HG02759 (cell line): ENCODE measurements around the gene BARHL1.

ENCODE experiments used
- ATAC-seq: cut with Tn5 transposase; IDR thresholded peaks from one replicate; pipeline ENCODE4 v1.9.1; 2021; ENCODE audit warnings: mild to moderate bottlenecking, moderate library complexity; ENCODE audit not compliant: unreplicated experiment

BARHL1 gene

DNA sequence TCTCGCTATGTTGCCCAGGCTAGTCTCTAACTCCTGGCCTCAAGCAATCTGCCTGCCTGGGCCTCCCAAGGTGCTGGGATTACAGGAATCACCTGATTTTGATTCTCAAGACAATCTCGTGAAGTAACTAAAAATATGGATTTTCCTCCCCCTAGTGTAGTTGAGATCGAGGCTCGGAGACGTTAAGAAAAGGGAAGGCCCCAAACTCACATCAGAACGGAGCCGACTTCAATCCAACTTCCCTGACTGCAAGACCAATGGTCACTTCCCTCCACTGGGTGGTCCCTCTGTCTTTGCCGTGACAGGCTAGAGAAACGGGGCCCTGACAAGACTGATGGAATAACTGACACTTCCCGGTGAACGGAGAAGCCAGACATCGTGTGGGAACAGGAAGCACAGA is 28.3 kb downstream of the BARHL1 start:
- no peak for ATAC-seq

DNA sequence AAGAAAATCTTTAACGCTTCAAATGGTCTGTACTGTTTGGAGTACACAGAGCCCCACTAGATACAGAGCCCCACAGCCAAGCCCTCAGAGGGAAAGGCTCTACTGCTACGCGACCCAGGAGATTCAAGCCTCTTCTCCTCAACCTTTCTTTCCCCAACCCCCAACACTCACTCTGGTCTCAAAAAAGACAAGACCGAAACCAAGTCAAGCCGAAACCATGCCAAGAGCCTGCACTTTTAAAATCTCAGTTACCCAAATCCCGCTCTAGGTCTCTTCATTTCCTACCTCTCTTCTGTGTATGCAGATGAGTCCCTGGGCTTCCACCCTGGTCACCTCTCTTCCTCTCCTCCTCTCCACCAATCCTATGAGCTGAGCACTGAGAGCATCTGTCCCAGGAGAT is 31.9 kb downstream of the BARHL1 start:
- ATAC-seq, result no peak

DNA sequence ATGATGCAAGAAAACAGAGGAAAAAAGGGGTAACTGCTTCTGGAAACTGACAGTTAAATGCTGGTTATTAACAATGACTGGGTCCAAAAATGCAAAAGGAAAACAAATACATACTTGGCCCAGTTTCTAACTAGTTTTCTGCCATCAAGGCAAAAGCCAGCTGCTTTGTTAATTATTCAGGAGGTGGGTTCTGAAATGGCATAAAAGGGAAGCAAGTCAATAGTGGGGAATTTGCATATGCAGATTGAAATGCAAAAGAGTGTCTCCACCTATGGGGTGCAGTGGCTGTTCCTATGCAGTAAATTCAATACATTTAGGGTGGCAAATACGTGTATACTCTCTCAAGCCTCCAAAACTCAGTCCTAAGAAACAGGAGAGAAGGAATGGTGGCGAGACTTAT is 33.4 kb downstream of the BARHL1 start:
- ATAC-seq, result no peak

DNA sequence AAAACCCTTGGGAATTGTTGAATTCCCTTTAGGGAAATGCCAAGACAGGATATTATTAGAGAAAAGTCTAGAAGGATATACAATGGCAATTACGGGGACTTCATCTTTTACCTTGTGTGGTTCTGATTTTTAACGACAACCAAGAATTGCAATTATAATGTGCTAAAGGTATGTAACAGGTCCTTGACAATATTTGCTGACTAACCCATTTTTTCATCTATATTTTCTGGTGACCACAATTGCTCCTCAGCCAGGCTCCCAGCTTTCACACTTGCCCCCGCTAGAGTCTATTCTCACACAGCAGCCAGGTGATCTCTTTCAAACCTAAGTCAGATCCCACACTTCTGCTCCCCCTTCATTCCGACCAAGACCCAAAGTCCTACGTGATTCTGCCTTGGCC is 34.3 kb downstream of the BARHL1 start:
- ATAC-seq, result no peak

DNA sequence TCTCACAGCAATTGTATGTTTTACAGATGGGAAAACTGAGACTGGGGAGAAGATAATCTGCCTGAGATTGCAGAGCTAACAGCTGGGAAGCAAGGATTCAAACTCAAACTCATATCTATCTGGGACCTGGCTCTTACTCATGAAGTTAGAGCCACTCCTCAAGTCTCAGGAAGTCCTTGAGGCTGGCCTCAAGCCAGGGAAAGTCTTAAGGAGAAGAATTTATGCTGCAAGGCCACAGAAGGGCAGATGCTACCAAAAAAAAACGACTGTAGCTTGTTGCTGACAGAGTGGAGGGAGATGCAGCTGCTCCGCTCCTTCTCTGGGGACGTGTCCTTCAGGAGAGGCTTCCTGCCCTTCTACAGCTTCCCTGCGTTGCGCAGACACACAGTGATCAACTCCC is 39.8 kb downstream of the BARHL1 start:
- ATAC-seq, result no peak

DNA sequence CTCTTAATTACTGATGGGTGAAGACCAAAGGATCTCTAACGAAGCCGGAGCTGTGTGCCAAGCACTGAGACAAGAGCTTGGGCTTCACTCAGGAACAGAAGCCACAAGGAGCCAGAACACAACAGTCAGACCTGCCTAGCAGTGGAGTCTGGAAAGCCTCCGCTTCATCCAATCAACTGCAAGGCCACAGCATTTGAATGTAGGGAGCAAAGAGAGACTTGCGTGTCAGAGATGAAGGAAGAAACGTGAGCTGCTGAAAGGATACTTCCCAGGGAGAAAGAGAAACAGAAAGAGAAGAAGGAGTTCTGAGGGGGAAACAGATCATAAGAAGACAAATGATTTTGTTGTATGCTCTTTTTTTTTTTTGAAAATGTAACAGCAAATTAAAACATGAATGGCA is 43.9 kb downstream of the BARHL1 start:
- no peak for ATAC-seq

DNA sequence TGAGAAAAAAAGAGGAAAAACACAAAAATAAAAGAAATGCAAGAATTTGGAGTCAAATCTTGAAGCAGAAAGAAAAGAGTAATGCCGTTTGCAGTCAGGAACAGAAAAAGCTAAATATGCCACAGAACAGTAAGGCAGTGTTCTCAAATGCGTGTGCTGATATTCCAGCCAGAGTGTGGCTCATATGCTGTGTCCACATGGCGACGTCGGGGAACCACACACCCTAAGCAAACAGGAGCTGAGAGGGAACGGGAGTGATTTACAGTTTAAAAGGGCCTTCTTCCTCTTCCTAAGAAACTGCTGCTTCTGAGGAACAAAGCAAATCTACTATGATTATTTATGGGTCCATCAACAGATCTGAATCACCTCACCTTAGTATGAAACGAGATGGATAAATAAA is 44.7 kb downstream of the BARHL1 start:
- ATAC-seq, result no peak

DNA sequence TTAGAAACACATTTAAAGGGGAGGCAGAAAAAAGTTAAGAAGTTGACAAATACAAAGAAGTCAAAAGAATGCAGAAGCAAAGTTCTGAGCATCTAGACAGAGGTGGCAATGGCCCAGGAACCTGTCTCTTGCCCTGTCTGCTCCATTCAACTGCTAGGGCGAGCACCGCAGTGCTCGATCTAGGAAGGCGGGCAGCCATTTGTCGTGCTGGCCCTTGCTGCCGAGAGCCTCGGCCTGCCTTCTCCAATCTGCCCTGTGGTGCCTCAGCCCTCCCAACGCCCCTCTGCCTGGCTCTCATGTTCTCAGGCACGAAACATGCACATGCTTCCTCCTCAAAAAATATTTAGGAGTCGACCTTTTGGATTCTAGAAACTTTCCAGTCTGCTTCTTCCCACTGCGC is 45.2 kb downstream of the BARHL1 start:
- ATAC-seq, result no peak

DNA sequence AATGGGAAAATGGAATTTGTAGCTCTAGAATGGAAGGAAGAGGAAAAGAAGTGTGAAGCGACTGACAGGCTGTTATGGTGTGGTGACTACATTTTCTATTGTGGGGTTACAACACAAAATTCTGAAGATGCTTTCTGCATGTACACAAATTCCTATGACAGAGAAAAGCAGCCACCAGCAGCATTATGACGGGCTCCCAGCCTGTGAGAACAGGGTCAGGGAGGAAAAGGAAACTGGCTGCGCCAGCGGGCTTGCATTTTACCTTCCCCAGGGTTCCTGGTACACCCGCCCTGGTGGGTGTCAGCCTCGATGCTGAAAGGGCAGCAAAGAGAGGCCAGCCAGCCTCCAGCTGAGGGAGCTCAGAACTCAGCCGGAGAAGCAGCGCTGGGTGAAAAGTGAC is 46.3 kb downstream of the BARHL1 start:
- no peak for ATAC-seq

DNA sequence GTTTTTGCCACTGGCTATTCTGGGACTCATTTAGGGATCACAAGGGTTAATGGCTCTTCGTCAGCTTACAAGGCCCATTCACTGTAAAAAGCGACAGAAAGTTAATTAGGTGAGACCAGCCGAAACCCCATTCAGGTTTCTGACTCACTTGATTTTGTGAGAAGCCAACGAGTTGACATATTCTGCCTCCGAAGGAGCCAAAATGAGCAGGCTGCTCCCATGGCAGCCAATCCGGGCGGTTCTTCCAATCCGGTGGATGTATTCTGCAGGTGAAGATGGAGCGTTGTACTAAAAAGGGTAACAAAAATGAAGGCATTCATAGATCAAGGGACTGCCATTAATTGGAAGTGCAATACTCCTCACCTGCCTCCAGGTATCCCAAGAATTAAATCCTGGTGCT is 47.7 kb downstream of the BARHL1 start:
- no peak for ATAC-seq

DNA sequence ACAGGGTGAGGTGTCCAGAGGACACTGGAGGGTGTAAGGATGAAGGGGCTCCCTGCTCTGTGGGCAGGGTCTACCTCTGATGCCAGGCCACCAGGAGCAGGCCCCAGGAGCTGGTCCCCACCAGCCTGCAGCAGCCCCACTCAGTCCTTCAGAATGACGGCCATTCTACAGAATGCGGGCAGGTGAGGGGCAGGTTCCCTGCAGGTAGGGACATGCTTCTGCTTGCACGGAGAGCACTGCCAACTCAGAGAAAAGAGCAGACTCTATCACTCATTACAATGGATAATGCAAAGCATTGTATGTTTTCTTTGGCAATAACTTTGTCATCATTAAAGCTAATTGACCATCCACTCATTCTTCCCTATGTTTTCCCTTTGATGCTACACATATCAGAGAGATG is 48.4 kb downstream of the BARHL1 start:
- ATAC-seq, result no peak

DNA sequence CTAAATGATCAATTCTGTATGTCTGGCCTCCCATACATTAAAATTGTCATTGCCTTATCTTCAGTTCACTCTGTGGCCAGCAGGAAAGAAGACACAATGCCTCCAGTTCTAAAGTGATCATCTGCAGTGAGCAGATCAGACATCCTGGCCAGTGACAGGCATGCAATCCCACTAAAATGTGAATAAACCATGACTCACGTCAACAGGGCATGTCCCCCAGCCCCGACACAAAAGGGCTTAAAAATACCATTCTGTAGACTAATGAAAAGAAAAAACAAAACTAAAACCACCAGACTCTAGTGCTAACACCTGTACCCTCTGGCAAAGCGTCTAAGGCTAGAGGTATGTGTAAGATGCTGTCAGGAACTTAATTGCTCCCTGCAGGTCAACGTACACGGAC is 48.9 kb downstream of the BARHL1 start:
- no peak for ATAC-seq

DNA sequence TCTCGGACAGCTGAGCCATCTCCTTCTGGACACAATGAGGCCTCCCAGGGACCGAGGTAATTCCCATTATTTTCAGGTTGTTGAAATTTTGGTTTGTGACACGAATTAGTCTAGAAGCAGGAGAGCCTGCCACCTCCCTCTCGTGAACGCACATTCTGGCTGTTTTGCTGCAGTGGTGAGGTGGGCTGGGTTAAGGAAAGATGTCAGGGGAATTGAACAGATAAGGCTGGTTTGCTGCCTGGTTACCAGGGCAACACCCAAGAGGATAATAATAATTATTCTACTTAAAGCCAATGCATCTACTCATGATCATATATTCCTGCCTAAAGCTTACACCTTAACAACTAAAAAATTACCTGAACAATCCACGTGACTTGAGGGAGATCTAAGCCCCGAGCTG is 49.3 kb downstream of the BARHL1 start:
- no peak for ATAC-seq

DNA sequence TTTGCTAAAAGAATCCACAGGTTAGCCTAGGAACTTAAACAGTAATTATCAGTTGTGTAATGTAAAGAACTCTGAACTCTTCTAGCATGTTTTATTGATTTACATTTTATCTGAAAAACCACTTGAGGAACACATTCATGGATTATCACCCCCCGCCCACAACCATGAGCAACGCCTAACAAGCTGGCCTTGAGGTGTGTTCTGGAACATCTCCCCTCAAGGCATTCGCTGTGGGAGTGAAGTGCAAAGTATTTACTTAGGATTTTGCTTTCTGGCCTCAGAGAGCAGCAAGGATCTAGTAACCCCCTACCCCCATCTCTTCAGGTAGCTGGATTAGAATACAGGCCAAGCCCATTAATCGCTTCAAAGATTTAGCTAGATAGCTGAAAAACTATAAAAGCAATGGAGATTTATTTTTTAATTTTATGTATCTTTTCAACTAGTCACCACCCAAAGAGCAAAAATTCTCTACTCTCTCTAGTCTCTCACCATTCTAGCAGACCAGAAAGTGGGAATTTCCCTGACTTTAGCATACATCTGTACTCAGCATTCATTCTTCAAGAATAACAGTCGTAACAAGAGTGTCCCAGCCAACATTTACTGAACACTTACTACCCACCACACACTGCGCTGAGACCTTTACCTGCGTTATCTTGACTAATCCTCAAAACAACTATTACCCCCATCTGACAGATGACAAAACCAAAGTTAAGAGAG is 50.2 kb downstream of the BARHL1 start:
- no peak for ATAC-seq

DNA sequence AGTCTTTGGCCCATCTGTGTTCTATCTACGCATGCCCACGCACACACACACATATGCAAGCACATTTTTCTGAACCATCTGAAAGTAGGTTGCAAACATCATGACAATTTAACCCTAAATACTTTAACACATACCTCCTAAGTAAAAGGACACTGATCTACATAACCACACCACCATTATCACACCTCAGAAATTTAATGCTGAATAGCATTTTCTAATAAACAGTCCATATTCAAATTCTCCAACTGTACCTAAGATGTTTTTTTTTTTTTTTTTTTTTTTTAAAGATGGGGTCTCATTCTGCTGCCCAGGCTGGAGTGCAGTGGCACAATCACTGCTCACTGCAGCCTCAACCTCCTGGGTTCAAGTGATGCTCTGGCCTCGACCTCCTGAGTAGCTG is 51.9 kb downstream of the BARHL1 start:
- no peak for ATAC-seq

DNA sequence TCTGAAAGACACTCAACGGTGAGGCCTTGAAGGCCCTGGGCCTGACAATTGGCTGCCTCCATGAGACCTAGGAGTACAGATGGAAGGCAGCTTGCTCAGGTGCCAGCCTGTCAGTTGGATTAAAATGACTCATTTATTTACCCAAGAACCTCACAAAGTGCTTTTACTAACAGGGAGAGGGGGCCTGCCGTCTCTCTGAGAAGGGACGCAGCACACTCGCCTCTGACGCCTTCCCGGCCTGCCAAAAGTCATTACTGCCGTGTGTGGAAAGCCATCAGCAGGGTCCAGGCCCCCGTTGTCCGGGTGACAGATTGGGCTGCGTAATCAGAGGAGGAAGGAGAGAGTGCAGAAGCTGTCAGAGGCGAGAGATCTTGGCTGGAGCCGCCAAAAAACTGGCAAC is 54.9 kb downstream of the BARHL1 start:
- ATAC-seq, result no peak

DNA sequence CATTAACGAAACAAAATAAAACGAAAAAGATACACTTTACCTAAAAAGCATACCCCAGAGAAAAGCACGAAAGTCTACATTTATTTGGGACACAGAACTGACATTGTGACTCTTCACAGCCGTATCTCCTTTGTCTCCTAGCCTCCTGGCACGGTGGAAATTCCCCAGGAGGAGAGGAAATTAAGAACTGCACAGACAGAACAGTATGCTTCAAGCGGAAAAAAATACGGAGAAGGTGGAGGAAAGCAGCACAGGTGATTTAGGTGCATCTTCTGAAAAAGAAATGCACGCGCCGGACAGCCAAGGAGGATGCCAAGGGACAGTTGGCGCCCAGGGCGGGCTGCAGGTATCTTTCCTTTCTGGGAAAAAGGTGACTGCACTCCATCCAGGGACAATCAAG is 55.4 kb downstream of the BARHL1 start:
- no peak for ATAC-seq

DNA sequence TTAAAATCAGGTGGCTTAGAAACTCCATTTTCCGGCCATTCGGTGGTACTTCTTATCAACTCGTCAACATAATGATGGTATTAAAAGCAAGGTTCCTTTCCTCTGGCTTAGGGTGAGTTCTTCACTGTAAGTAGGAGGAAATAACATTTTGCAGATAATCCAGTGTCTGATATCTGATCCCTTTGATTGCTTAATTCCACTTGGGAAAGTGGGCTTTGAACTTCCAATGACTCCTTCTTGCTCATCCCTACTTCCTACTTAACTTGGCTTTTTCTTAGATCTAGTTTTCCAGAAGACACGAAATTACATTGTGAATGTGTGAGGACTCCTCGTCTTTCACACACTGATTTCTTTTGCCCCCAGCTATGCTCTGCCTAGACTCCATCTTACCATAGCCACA is 55.8 kb downstream of the BARHL1 start:
- ATAC-seq, result no peak

DNA sequence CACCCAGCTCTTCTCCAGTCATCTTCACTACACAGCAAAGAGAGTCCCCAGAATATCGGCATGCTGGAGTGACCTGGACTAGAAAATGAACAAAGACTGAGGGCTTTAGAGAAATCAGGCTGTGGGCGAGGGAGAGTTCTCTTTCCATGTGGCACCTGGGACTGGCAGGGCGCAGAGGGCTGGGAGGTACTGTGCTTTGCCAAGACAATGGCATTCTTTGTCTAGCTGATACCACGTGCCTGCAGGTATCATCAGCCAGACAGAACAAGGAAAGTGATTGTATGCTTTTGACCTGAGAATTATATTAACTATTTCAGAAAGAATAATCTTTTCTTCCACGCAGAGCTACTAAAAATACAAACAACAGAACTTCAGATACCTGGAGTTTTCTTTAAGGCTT is 56.9 kb downstream of the BARHL1 start:
- ATAC-seq, result no peak
